GM04503 (cell line): ENCODE results near the gene CEP135.

Experiments used
- DNase-seq: peaks from one replicate; pipeline ENCODE4 v3.0.0-alpha.2; 2012; ENCODE audit warnings: low read depth

Gene CEP135

GRCh38 chr4:56080384-56080783 lies 131.6 kb downstream of the CEP135 start:
- DNase-seq, result no peak

- DNase-seq, result no peak
Observed at GRCh38 chr4:56082829-56083228, 134.1 kb downstream of the CEP135 start.
